ENCODE results near the gene SOCS4.

Gene SOCS4

GRCh38 chr14:55086938-55087337 lies 59.9 kb downstream of the SOCS4 start:
- no peaks in the 10 kb centered on the region for H3K36me3 ChIP-seq (ENCODE audit: insufficient read depth, low read length)
- H3K27ac ChIP-seq (ENCODE audit: low read depth, low read length) = no peak overlapping the region
- peaks cover 4% of the 10 kb centered on the region for H3K4me1 ChIP-seq (ENCODE audit: control insufficient read depth, insufficient read depth, low read length, unreplicated experiment)
- H3K4me3 ChIP-seq (ENCODE audit: low read depth, low read length) = no peak overlapping the region
- no peak overlapping the region for H2AFZ ChIP-seq (ENCODE audit: low read length, unreplicated experiment)
- H3K79me2 ChIP-seq (ENCODE audit: control insufficient read depth, insufficient read depth, low read length, unreplicated experiment) = no peaks in the 10 kb centered on the region
- H3K27me3 ChIP-seq (ENCODE audit: insufficient read depth, low read length) = no peaks in the 10 kb centered on the region

- H3K4me3 ChIP-seq (ENCODE audit: low read depth, low read length) = no peak overlapping the region
- no peak overlapping the region for H2AFZ ChIP-seq (ENCODE audit: low read length, unreplicated experiment)
- H3K4me1 ChIP-seq (ENCODE audit: control insufficient read depth, insufficient read depth, low read length, unreplicated experiment) = peaks cover 4% of the 10 kb centered on the region
- H3K27ac ChIP-seq (ENCODE audit: low read depth, low read length) = no peak overlapping the region
- no peaks in the 10 kb centered on the region for H3K36me3 ChIP-seq (ENCODE audit: insufficient read depth, low read length)
- no peaks in the 10 kb centered on the region for H3K79me2 ChIP-seq (ENCODE audit: control insufficient read depth, insufficient read depth, low read length, unreplicated experiment)
- no peaks in the 10 kb centered on the region for H3K27me3 ChIP-seq (ENCODE audit: insufficient read depth, low read length)
These were observed 61.3 kb downstream of the SOCS4 start for GRCh38 chr14:55088356-55088755.

- no peak overlapping the region for H3K27ac ChIP-seq (ENCODE audit: low read depth, low read length)
- H3K36me3 ChIP-seq (ENCODE audit: insufficient read depth, low read length) = no peaks in the 10 kb centered on the region
- no peaks in the 10 kb centered on the region for H3K79me2 ChIP-seq (ENCODE audit: control insufficient read depth, insufficient read depth, low read length, unreplicated experiment)
- no peak overlapping the region for H3K4me3 ChIP-seq (ENCODE audit: low read depth, low read length)
- no peaks in the 10 kb centered on the region for H3K27me3 ChIP-seq (ENCODE audit: insufficient read depth, low read length)
- H3K4me1 ChIP-seq (ENCODE audit: control insufficient read depth, insufficient read depth, low read length, unreplicated experiment) = peaks cover 13% of the 10 kb centered on the region
- no peak overlapping the region for H2AFZ ChIP-seq (ENCODE audit: low read length, unreplicated experiment)
These were observed 65.3 kb downstream of the SOCS4 start for GRCh38 chr14:55092341-55092740.

GRCh38 chr14:55094292-55095157 lies 67.5 kb downstream of the SOCS4 start:
- H3K4me1 ChIP-seq (ENCODE audit: control insufficient read depth, insufficient read depth, low read length, unreplicated experiment) = peaks cover 10% of the 10 kb centered on the region
- no peak overlapping the region for H3K27ac ChIP-seq (ENCODE audit: low read depth, low read length)
- H2AFZ ChIP-seq (ENCODE audit: low read length, unreplicated experiment) = no peak overlapping the region
- H3K4me3 ChIP-seq (ENCODE audit: low read depth, low read length) = no peak overlapping the region
- no peaks in the 10 kb centered on the region for H3K27me3 ChIP-seq (ENCODE audit: insufficient read depth, low read length)
- no peaks in the 10 kb centered on the region for H3K36me3 ChIP-seq (ENCODE audit: insufficient read depth, low read length)
- H3K79me2 ChIP-seq (ENCODE audit: control insufficient read depth, insufficient read depth, low read length, unreplicated experiment) = no peaks in the 10 kb centered on the region

- H3K79me2 ChIP-seq (ENCODE audit: control insufficient read depth, insufficient read depth, low read length, unreplicated experiment) = no peaks in the 10 kb centered on the region
- no peak overlapping the region for H3K27ac ChIP-seq (ENCODE audit: low read depth, low read length)
- peaks cover 32% of the 10 kb centered on the region for H3K4me1 ChIP-seq (ENCODE audit: control insufficient read depth, insufficient read depth, low read length, unreplicated experiment)
- no peaks in the 10 kb centered on the region for H3K36me3 ChIP-seq (ENCODE audit: insufficient read depth, low read length)
- H2AFZ ChIP-seq (ENCODE audit: low read length, unreplicated experiment) = no peak overlapping the region
- no peak overlapping the region for H3K4me3 ChIP-seq (ENCODE audit: low read depth, low read length)
- H3K27me3 ChIP-seq (ENCODE audit: insufficient read depth, low read length) = no peaks in the 10 kb centered on the region
These were observed 71.0 kb downstream of the SOCS4 start for GRCh38 chr14:55097881-55098560.

- H3K27me3 ChIP-seq (ENCODE audit: insufficient read depth, low read length) = no peaks in the 10 kb centered on the region
- H2AFZ ChIP-seq (ENCODE audit: low read length, unreplicated experiment) = no peak overlapping the region
- H3K4me3 ChIP-seq (ENCODE audit: low read depth, low read length) = no peak overlapping the region
- H3K27ac ChIP-seq (ENCODE audit: low read depth, low read length) = no peak overlapping the region
- H3K4me1 ChIP-seq (ENCODE audit: control insufficient read depth, insufficient read depth, low read length, unreplicated experiment) = peaks cover 37% of the 10 kb centered on the region
- H3K36me3 ChIP-seq (ENCODE audit: insufficient read depth, low read length) = no peaks in the 10 kb centered on the region
- H3K79me2 ChIP-seq (ENCODE audit: control insufficient read depth, insufficient read depth, low read length, unreplicated experiment) = no peaks in the 10 kb centered on the region
These were observed 71.5 kb downstream of the SOCS4 start for GRCh38 chr14:55098561-55098898.
